ENCODE measurements around the gene NSUN5.
A peak's percentile ranks its signal among the peaks of the same experiment; 100 is the strongest.

The NSUN5 gene

GRCh38 chr7:73345951-73346350, 37.3 kb upstream of the NSUN5 start:
- H3K4me3 ChIP-seq, result no peak overlapping the region
- H3K4me2 ChIP-seq, result peak overlapping the region; percentile 12; the same call in 1 of the 2 replicates
- no peak overlapping the region for H3K27ac ChIP-seq
- H4K20me1 ChIP-seq, result no peaks in the 10 kb centered on the region
- H3K4me1 ChIP-seq, result peaks cover 25% of the 10 kb centered on the region
- no peaks in the 10 kb centered on the region for H3K9me3 ChIP-seq
- H3K36me3 ChIP-seq, result no peaks in the 10 kb centered on the region
- H3K27me3 ChIP-seq, result no peaks in the 10 kb centered on the region
- no peak overlapping the region for H3K9ac ChIP-seq
- no peak for TF ChIP-seq Cebpa-rat (IDR thresholded peaks at IDR 0.05)

- peaks cover 22% of the 10 kb centered on the region for H3K4me1 ChIP-seq
- H3K36me3 ChIP-seq, result no peaks in the 10 kb centered on the region
- H3K4me3 ChIP-seq, result no peak overlapping the region
- H3K27me3 ChIP-seq, result no peaks in the 10 kb centered on the region
- H3K27ac ChIP-seq, result no peak overlapping the region
- H3K9ac ChIP-seq, result no peak overlapping the region
- H4K20me1 ChIP-seq, result no peaks in the 10 kb centered on the region
- no peak for TF ChIP-seq Cebpa-rat (IDR thresholded peaks at IDR 0.05)
- peak overlapping the region; percentile 12; the same call in 1 of the 2 replicates for H3K4me2 ChIP-seq
- no peaks in the 10 kb centered on the region for H3K9me3 ChIP-seq
Observed at GRCh38 chr7:73345538-73345937, 36.9 kb upstream of the NSUN5 start.

- no peaks in the 10 kb centered on the region for H4K20me1 ChIP-seq
- no peak overlapping the region for H3K4me2 ChIP-seq
- no peaks in the 10 kb centered on the region for H3K9me3 ChIP-seq
- no peaks in the 10 kb centered on the region for H3K36me3 ChIP-seq
- H3K27ac ChIP-seq, result no peak overlapping the region
- no peaks in the 10 kb centered on the region for H3K27me3 ChIP-seq
- TF ChIP-seq Cebpa-rat (IDR thresholded peaks at IDR 0.05), result no peak
- H3K9ac ChIP-seq, result no peak overlapping the region
- peaks cover 13% of the 10 kb centered on the region for H3K4me1 ChIP-seq
- no peak overlapping the region for H3K4me3 ChIP-seq
Observed at GRCh38 chr7:73343671-73344380, 35.2 kb upstream of the NSUN5 start.

- Histone ChIP-seq H4K20me1 (no peaks in the 10 kb centered on the region), H3K4me2 (no peak overlapping the region), H3K36me3 (no peaks in the 10 kb centered on the region), H3K4me1 (peaks cover 13% of the 10 kb centered on the region), H3K27ac (no peak overlapping the region), H3K9ac (no peak overlapping the region), H3K9me3 (no peaks in the 10 kb centered on the region), H3K4me3 (no peak overlapping the region), H3K27me3 (no peaks in the 10 kb centered on the region)
- no peak for TF ChIP-seq Cebpa-rat (IDR thresholded peaks at IDR 0.05)
Observed at GRCh38 chr7:73342645-73343044, 34.0 kb upstream of the NSUN5 start.

- no peak overlapping the region for H3K27ac ChIP-seq
- no peaks in the 10 kb centered on the region for H3K27me3 ChIP-seq
- TF ChIP-seq Cebpa-rat (IDR thresholded peaks at IDR 0.05), result no peak
- no peak overlapping the region for H3K4me3 ChIP-seq
- peaks cover 13% of the 10 kb centered on the region for H3K4me1 ChIP-seq
- H3K36me3 ChIP-seq, result no peaks in the 10 kb centered on the region
- no peaks in the 10 kb centered on the region for H3K9me3 ChIP-seq
- no peak overlapping the region for H3K4me2 ChIP-seq
- H3K9ac ChIP-seq, result no peak overlapping the region
- no peaks in the 10 kb centered on the region for H4K20me1 ChIP-seq
Observed at GRCh38 chr7:73341877-73342276, 33.3 kb upstream of the NSUN5 start.

GRCh38 chr7:73340514-73340913, 31.9 kb upstream of the NSUN5 start:
- no peaks in the 10 kb centered on the region for H3K9me3 ChIP-seq
- H3K27me3 ChIP-seq, result no peaks in the 10 kb centered on the region
- H3K27ac ChIP-seq, result no peak overlapping the region
- H3K4me1 ChIP-seq, result peaks cover 6% of the 10 kb centered on the region
- H3K9ac ChIP-seq, result no peak overlapping the region
- H3K4me2 ChIP-seq, result no peak overlapping the region
- no peak for TF ChIP-seq Cebpa-rat (IDR thresholded peaks at IDR 0.05)
- no peaks in the 10 kb centered on the region for H3K36me3 ChIP-seq
- no peak overlapping the region for H3K4me3 ChIP-seq
- no peaks in the 10 kb centered on the region for H4K20me1 ChIP-seq

- TF ChIP-seq Cebpa-rat (IDR thresholded peaks at IDR 0.05), result no peak
- Histone ChIP-seq H3K9me3 (no peaks in the 10 kb centered on the region), H3K4me2 (no peak overlapping the region), H3K27me3 (no peaks in the 10 kb centered on the region), H3K27ac (no peak overlapping the region), H3K36me3 (no peaks in the 10 kb centered on the region), H3K4me1 (peaks cover 3% of the 10 kb centered on the region; the same call in 1 of the 2 replicates), H3K9ac (no peak overlapping the region), H4K20me1 (no peaks in the 10 kb centered on the region), H3K4me3 (no peak overlapping the region)
Observed at GRCh38 chr7:73338321-73338720, 29.7 kb upstream of the NSUN5 start.

GRCh38 chr7:73332447-73332846, 23.8 kb upstream of the NSUN5 start:
- Histone ChIP-seq H3K36me3 (no peaks in the 10 kb centered on the region), H3K9me3 (no peaks in the 10 kb centered on the region), H3K27ac (no peak overlapping the region), H3K27me3 (no peaks in the 10 kb centered on the region), H3K9ac (no peak overlapping the region), H3K4me2 (no peak overlapping the region), H4K20me1 (no peaks in the 10 kb centered on the region), H3K4me1 (peaks cover 4% of the 10 kb centered on the region; the same call in 1 of the 2 replicates), H3K4me3 (no peak overlapping the region)
- no peak for TF ChIP-seq Cebpa-rat (IDR thresholded peaks at IDR 0.05)

- Histone ChIP-seq H3K9me3 (no peaks in the 10 kb centered on the region), H3K36me3 (no peaks in the 10 kb centered on the region), H3K4me1 (peaks cover 4% of the 10 kb centered on the region; the same call in 1 of the 2 replicates), H3K4me3 (no peak overlapping the region), H3K9ac (no peak overlapping the region), H3K27me3 (no peaks in the 10 kb centered on the region), H3K27ac (no peak overlapping the region), H3K4me2 (no peak overlapping the region), H4K20me1 (no peaks in the 10 kb centered on the region)
- TF ChIP-seq Cebpa-rat (IDR thresholded peaks at IDR 0.05), result no peak
Observed at GRCh38 chr7:73330772-73331171, 22.1 kb upstream of the NSUN5 start.

- H3K27me3 ChIP-seq, result no peaks in the 10 kb centered on the region
- H3K4me2 ChIP-seq, result no peak overlapping the region
- peaks cover 4% of the 10 kb centered on the region; the same call in 1 of the 2 replicates for H3K4me1 ChIP-seq
- H3K9me3 ChIP-seq, result no peaks in the 10 kb centered on the region
- no peaks in the 10 kb centered on the region for H3K36me3 ChIP-seq
- no peak overlapping the region for H3K9ac ChIP-seq
- H3K27ac ChIP-seq, result no peak overlapping the region
- no peak for TF ChIP-seq Cebpa-rat (IDR thresholded peaks at IDR 0.05)
- H3K4me3 ChIP-seq, result no peak overlapping the region
- no peaks in the 10 kb centered on the region for H4K20me1 ChIP-seq
Observed at GRCh38 chr7:73329861-73330581, 21.4 kb upstream of the NSUN5 start.

All from BLaER1 (cell line).